HCT116 (cell line): ENCODE data around the gene LIN7A. TPM values are rescaled to one million over a fixed set of nuclear protein-coding genes. Genes with fewer than 3 reads are reported as not detected.

Experiments
- ATAC-seq: fragments of 200-7000 bp; cut with Tn5 transposase; 2 replicates; pipeline ENCODE4 v1.9.1; 2020; ENCODE audit warnings: mild to moderate bottlenecking, moderate library complexity
- BruUV-seq: library from RNA; stranded (reverse); fragments of 400-500 nt; replicated peaks from 2 replicates; lab custom pipeline; 2021; lab: Mats Ljungman, UMichigan
- CTCF ChIA-PET: fragments of 300-600 bp; sonication (Branson Sonifier 250); formaldehyde crosslinking; loops from one replicate; lab custom pipeline; 2021; ENCODE audit warnings: antibody characterized with exemption; lab: Charles Lee
- POLR2A ChIA-PET: fragments of 300-600, 350-600 bp; sonication (Branson Sonifier 250); formaldehyde crosslinking; loops from one replicate; lab custom pipeline; 2021; ENCODE audit warnings: antibody characterized with exemption; lab: Charles Lee
- RAD21 ChIA-PET, 2 experiments: fragments of 300-600 bp; sonication (Branson Sonifier 250); formaldehyde crosslinking; loops; one replicate each; lab custom pipeline; 2023; ENCODE audit warnings: low total read pairs in 2 of 2; ENCODE audit not compliant: uncharacterized antibody in 2 of 2, unreplicated experiment in 2 of 2, low non-redundant PET in 1 of 2; lab: Charles Lee
- DNase-seq: peaks from one replicate; pipeline ENCODE4 v3.0.0-alpha.2; 2010; ENCODE audit warnings: low read depth, low spot score
- H2AFZ ChIP-seq: fragments of 200-600 bp; shearing (Covaris generic), sonication (generic); 2 replicates; pipeline ENCODE4 v1.6.1; 2017; ENCODE audit warnings: low read depth, mixed run types, mixed read lengths, antibody characterized with exemption, low read length; ENCODE audit not compliant: poor library complexity, severe bottlenecking
- H3K27ac ChIP-seq: 2 replicates; pipeline ENCODE4 v1.5.1; 2012; ENCODE audit warnings: low read depth, low read length
- H3K27me3 ChIP-seq: fragments of 200-600 bp; sonication (generic); 2 replicates; pipeline ENCODE4 v1.6.1; 2016; ENCODE audit warnings: mixed run types, low read length, mixed read lengths; ENCODE audit not compliant: insufficient read depth
- H3K36me3 ChIP-seq, 2 experiments: fragments of 200-500 bp in 1 of 2; fragments of 200-600 bp in 1 of 2; sonication (Bioruptor generic) in 1 of 2; sonication (generic) in 1 of 2; 2 replicates each; pipeline versions ENCODE4 v1.5.1 to v1.6.1; 2014 to 2016; ENCODE audit warnings: low read length in 2 of 2, inconsistent platforms in 1 of 2, mixed read lengths in 1 of 2, mixed run types in 1 of 2; ENCODE audit not compliant: insufficient read depth in 2 of 2, control insufficient read depth in 1 of 2
- H3K4me1 ChIP-seq, 2 experiments: fragments of 200-600 bp in 1 of 2; sonication (generic) in 1 of 2; 2 replicates each; pipeline versions ENCODE4 v1.5.1 to v1.6.1; 2012 to 2017; ENCODE audit warnings: low read length in 2 of 2, inconsistent platforms in 1 of 2, mild to moderate bottlenecking in 1 of 2, mixed read lengths in 1 of 2, mixed run types in 1 of 2, moderate library complexity in 1 of 2; ENCODE audit not compliant: insufficient read depth in 2 of 2, control insufficient read depth in 1 of 2
- H3K4me2 ChIP-seq: fragments of 200-600 bp; sonication (generic); 2 replicates; pipeline ENCODE4 v1.6.1; 2017; ENCODE audit warnings: mixed run types, low read length, mixed read lengths
- H3K4me3 ChIP-seq, 2 experiments: fragments of 200-600 bp in 1 of 2; sonication (generic) in 1 of 2; replicated peaks in 1 of 2; 2 replicates each; pipeline ENCODE4 v1.5.1; 2011 to 2016; ENCODE audit warnings: low read length in 2 of 2, control low read depth in 1 of 2, low read depth in 1 of 2, mild to moderate bottlenecking in 1 of 2, mixed read lengths in 1 of 2, mixed run types in 1 of 2
- H3K79me2 ChIP-seq: fragments of 200-600 bp; sonication (generic); 2 replicates; pipeline ENCODE4 v1.6.1; 2017; ENCODE audit warnings: mild to moderate bottlenecking, mixed run types, low read length, moderate library complexity, mixed read lengths; ENCODE audit not compliant: insufficient read depth
- H3K9ac ChIP-seq: fragments of 200-600 bp; sonication (generic); 2 replicates; pipeline ENCODE4 v1.6.1; 2016; ENCODE audit warnings: low read length, mixed read lengths
- H3K9me2 ChIP-seq: fragments of 200-600 bp; sonication (generic), shearing (Covaris generic); 2 replicates; pipeline ENCODE4 v1.6.1; 2017; ENCODE audit warnings: mixed run types, mild to moderate bottlenecking, moderate library complexity; ENCODE audit not compliant: insufficient read depth
- H3K9me3 ChIP-seq, 2 experiments: fragments of 200-500 bp in 1 of 2; fragments of 200-600 bp in 1 of 2; sonication (Bioruptor generic) in 1 of 2; sonication (generic) in 1 of 2; 2 replicates each; pipeline ENCODE4 v1.6.1; 2014 to 2017; ENCODE audit warnings: low read length in 2 of 2, mixed read lengths in 2 of 2, inconsistent platforms in 1 of 2, low read depth in 1 of 2, mild to moderate bottlenecking in 1 of 2, mixed run types in 1 of 2, moderate library complexity in 1 of 2; ENCODE audit not compliant: control insufficient read depth in 1 of 2, insufficient read depth in 1 of 2
- H4K20me1 ChIP-seq: fragments of 200-600 bp; sonication (generic), shearing (Covaris generic); 2 replicates; pipeline ENCODE4 v1.6.1; 2017; ENCODE audit warnings: mixed run types, mild to moderate bottlenecking, moderate library complexity; ENCODE audit not compliant: insufficient read depth
- CBX3 ChIP-seq: IDR thresholded peaks from 2 replicates; pipeline ENCODE4 v1.6.1; 2012; ENCODE audit warnings: low read depth
- CEBPB ChIP-seq: IDR thresholded peaks from 2 replicates; pipeline ENCODE4 v1.6.1; 2012; ENCODE audit warnings: low read depth
- ELF1 ChIP-seq: IDR thresholded peaks from 2 replicates; pipeline ENCODE4 v1.6.1; 2012; ENCODE audit warnings: low read depth, borderline replicate concordance
- EZH2 ChIP-seq: fragments of 200-600 bp; sonication (generic); IDR thresholded peaks from 2 replicates; pipeline ENCODE4 v1.6.1; 2017; ENCODE audit warnings: antibody characterized with exemption, mixed run types
- EZH2phosphoT487 ChIP-seq: fragments of 200-600 bp; IDR thresholded peaks from 2 replicates; pipeline ENCODE4 v1.6.1; 2018; ENCODE audit warnings: antibody characterized with exemption, borderline replicate concordance
- POLR2A ChIP-seq: IDR thresholded peaks from 2 replicates; pipeline ENCODE4 v1.7.0; 2011; ENCODE audit warnings: borderline replicate concordance; ENCODE audit not compliant: insufficient read depth, insufficient read length; ENCODE audit errors: extremely low read depth
- POLR2AphosphoS5 ChIP-seq: IDR thresholded peaks from 2 replicates; pipeline ENCODE4 v1.6.1; 2011; ENCODE audit warnings: mild to moderate bottlenecking, low read depth, low read length, moderate library complexity
- RAD21 ChIP-seq: IDR thresholded peaks from 2 replicates; pipeline ENCODE4 v1.6.1; 2012; ENCODE audit warnings: low read depth, mild to moderate bottlenecking
- SP1 ChIP-seq: IDR thresholded peaks from 2 replicates; pipeline ENCODE4 v1.6.1; 2012; ENCODE audit warnings: low read depth
- SRF ChIP-seq: IDR thresholded peaks from 2 replicates; pipeline ENCODE4 v1.6.1; 2012; ENCODE audit warnings: low read depth
- TCF7L2 ChIP-seq: IDR thresholded peaks from 2 replicates; pipeline ENCODE4 v1.7.0; 2011; ENCODE audit warnings: borderline replicate concordance, inconsistent platforms; ENCODE audit not compliant: insufficient read depth, insufficient read length; ENCODE audit errors: extremely low read depth
- YY1 ChIP-seq: IDR thresholded peaks from 2 replicates; pipeline ENCODE4 v1.6.1; 2011; ENCODE audit warnings: low read length, low read depth, moderate library complexity, mild to moderate bottlenecking; ENCODE audit not compliant: insufficient replicate concordance; ENCODE audit errors: extremely low read depth
- ZBTB33 ChIP-seq: IDR thresholded peaks from 2 replicates; pipeline ENCODE4 v1.6.1; 2011; ENCODE audit warnings: mild to moderate bottlenecking, low read length, moderate library complexity; ENCODE audit not compliant: insufficient replicate concordance; ENCODE audit errors: extremely low read depth
- ZFX ChIP-seq: fragments of 450-650 bp; IDR thresholded peaks from 2 replicates; pipeline ENCODE4 v1.6.1; 2017
- intact Hi-C: fragments of 100-400 bp; cut with micrococcal nuclease; formaldehyde crosslinking; loops from 2 replicates; pipeline ENCODE4 v1.10.0; 2022
- total RNA-seq: library from RNA; stranded (reverse); gene quantifications from one replicate; pipeline ENCODE4 v1.2.1, GENCODE V29; 2021; ENCODE audit not compliant: unreplicated experiment
- TF ChIP-seq, protein P1 (sequence below), 3 experiments: fragments of 200-600 bp in 1 of 3; sonication (generic) in 1 of 3; IDR thresholded peaks in 2 of 3; conservative IDR thresholded peaks in 1 of 3; 2 replicates each; pipeline ENCODE4 v1.5.1; 2012 to 2017; ENCODE audit warnings: low read depth in 2 of 3, low read length in 2 of 3, antibody characterized with exemption in 1 of 3, borderline replicate concordance in 1 of 3, control low read depth in 1 of 3, mild to moderate bottlenecking in 1 of 3, mixed read lengths in 1 of 3, mixed run types in 1 of 3, moderate library complexity in 1 of 3; ENCODE audit not compliant: insufficient read depth in 1 of 3

Gene LIN7A
- total RNA-seq, 1 experiment from 2014 or later: 1.5 TPM

DNA sequence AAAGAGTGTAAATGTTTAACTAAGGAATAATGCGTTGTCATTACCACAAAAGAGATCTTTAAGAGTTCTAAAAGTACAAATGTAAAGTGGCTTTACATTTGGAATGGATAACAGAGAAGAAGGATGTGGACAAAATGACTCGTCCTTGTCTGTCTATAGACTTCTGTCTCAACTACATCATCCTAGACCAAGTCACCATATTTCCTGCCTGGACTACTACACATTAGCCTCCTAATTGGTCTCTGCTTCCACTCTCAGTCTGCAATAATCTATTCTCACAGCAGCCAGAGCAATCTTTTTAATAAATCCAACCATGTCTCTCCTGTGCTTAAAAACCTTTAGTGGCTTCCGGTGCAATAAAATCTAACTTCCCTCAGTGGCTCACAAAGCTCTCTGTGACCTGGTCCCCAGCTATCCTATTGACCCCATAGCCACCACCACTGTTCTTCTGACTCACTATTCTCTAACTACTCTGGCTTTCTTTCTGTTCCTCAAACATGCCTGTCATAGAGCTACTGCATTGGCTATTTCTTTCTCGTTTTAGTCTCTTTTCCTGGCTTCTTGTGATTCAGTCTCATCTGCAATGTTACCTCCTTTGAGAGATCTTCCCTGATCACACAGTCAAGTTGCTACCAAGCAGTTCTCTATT lies 130.0 kb downstream of the LIN7A start (continued):
- TF ChIP-seq, protein P1, sequence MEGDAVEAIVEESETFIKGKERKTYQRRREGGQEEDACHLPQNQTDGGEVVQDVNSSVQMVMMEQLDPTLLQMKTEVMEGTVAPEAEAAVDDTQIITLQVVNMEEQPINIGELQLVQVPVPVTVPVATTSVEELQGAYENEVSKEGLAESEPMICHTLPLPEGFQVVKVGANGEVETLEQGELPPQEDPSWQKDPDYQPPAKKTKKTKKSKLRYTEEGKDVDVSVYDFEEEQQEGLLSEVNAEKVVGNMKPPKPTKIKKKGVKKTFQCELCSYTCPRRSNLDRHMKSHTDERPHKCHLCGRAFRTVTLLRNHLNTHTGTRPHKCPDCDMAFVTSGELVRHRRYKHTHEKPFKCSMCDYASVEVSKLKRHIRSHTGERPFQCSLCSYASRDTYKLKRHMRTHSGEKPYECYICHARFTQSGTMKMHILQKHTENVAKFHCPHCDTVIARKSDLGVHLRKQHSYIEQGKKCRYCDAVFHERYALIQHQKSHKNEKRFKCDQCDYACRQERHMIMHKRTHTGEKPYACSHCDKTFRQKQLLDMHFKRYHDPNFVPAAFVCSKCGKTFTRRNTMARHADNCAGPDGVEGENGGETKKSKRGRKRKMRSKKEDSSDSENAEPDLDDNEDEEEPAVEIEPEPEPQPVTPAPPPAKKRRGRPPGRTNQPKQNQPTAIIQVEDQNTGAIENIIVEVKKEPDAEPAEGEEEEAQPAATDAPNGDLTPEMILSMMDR (IDR thresholded peaks at IDR 0.05 in 2 of 3, conservative IDR thresholded peaks at IDR 0.05 in 1 of 3; ENCODE audit: borderline replicate concordance in 1 of 3, insufficient read depth in 1 of 3, low read depth in 2 of 3, low read length in 2 of 3): no peak
- TF ChIP-seq CEBPB (no peak), YY1 (no peak), EZH2 (no peak), CBX3 (no peak), SP1 (no peak), ELF1 (no peak), RAD21 (no peak)

DNA sequence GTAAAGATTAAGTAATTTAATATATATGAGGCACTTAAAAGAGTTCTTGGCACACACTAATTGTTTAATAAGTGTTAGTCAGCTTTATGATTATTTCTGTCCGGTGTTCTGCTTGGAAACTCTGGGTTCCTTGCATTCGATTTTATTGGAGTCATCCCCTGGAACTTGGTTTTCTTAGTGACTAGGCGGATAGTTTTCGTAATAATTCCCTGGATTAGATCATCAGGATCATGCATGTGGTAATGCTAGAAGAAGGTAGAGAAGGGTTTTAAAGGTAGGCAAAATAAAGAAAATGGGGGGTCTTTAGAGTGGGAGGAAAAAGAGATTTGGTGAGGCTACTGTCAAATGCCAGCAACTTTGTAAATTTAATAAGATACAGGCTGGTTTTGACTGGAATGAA lies 132.6 kb downstream of the LIN7A start:
- CTCF ChIA-PET: no interaction called here

More for the DNA sequence above, 132.6 kb downstream of the LIN7A start:
- DNase-seq: no peak
- intact Hi-C loops: no loop called here
- Histone ChIP-seq H3K27me3 (no peaks in the 10 kb centered on the region), H3K27ac (no peak overlapping the region), H3K79me2 (no peaks in the 10 kb centered on the region), H4K20me1 (no peaks in the 10 kb centered on the region), H3K9ac (no peak overlapping the region), H3K4me3 (no peak overlapping the region), H3K9me2 (no peaks in the 10 kb centered on the region), H2AFZ (no peak overlapping the region), H3K4me2 (no peak overlapping the region), H3K9me3 (no peaks in the 10 kb centered on the region), H3K36me3 (no peaks in the 10 kb centered on the region), H3K4me1 (no peaks in the 10 kb centered on the region)
- ATAC-seq: no peak
- ChIA-PET RAD21 (no interaction called here), POLR2A (no interaction called here)
- TF ChIP-seq SRF (no peak), YY1 (no peak), RAD21 (no peak), ZBTB33 (no peak), TCF7L2 (no peak), POLR2A (no peak), EZH2 (no peak), ZFX (no peak), EZH2phosphoT487 (no peak), POLR2AphosphoS5 (no peak)
- no TSS peak for BruUV-seq
